Stimulated activated CD4-positive, alpha-beta T cell treated with anti-CD3 and anti-CD28 coated beads, TNF-alpha, amount 100 ng/mL, for 4 hours (primary cell): ENCODE results near the gene PTGS2.

Experiments used
- DNase-seq, 3 experiments: peaks; one replicate each; pipeline ENCODE4 v3.0.0-alpha.2; 2020; ENCODE audit warnings: low read depth in 3 of 3

Gene PTGS2

DNA sequence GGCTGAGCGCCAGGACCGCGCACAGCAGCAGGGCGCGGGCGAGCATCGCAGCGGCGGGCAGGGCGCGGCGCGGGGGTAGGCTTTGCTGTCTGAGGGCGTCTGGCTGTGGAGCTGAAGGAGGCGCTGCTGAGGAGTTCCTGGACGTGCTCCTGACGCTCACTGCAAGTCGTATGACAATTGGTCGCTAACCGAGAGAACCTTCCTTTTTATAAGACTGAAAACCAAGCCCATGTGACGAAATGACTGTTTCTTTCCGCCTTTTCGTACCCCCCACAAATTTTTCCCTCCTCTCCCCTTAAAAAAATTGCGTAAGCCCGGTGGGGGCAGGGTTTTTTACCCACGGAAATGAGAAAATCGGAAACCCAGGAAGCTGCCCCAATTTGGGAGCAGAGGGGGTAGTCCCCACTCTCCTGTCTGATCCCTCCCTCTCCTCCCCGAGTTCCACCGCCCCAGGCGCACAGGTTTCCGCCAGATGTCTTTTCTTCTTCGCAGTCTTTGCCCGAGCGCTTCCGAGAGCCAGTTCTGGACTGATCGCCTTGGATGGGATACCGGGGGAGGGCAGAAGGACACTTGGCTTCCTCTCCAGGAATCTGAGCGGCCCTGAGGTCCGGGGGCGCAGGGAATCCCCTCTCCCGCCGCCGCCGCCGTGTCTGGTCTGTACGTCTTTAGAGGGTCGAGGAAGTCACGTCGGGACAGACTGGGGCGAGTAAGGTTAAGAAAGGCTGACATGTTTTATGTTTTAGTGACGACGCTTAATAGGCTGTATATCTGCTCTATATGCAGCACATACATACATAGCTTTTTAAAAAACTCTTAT lies at the start of gene PTGS2:
Gene PTGS2 (minus strand): TSS at position 179 of the 817 bp plus-strand sequence. CDS start 133 bp downstream, at position 46.
- DNase-seq, result no peak

GRCh38 chr1:186722711-186723309 lies 42.6 kb upstream of the PTGS2 start:
- DNase-seq, result no peak

- no peak for DNase-seq
These were observed 37.1 kb upstream of the PTGS2 start for GRCh38 chr1:186717286-186717685.

- no peak for DNase-seq
These were observed 35.9 kb upstream of the PTGS2 start for GRCh38 chr1:186715887-186716809.

- DNase-seq, result no peak
These were observed 30.5 kb upstream of the PTGS2 start for GRCh38 chr1:186710696-186711095.

GRCh38 chr1:186708694-186709097 lies 28.5 kb upstream of the PTGS2 start:
- DNase-seq, result no peak

GRCh38 chr1:186703209-186703766 lies 23.1 kb upstream of the PTGS2 start:
- no peak for DNase-seq

DNA sequence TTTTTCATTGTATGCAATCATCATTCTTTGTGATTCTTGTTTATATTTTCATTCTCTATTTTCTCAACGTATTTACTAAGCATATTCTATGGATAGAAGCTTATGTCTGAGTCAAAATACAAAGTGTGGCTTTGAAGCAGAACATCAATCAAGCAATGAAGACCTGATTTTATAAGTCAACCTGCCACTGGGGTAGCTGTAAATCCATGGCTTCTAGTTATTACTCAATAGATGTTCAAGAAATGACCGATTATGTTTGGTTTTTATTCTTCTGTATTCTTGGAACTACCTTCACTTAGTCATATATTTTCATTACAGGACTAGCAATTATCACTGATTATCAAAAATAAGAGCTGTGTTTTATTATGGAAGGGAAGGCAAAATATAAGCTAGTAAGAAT lies 20.5 kb upstream of the PTGS2 start:
- DNase-seq, result no peak

DNA sequence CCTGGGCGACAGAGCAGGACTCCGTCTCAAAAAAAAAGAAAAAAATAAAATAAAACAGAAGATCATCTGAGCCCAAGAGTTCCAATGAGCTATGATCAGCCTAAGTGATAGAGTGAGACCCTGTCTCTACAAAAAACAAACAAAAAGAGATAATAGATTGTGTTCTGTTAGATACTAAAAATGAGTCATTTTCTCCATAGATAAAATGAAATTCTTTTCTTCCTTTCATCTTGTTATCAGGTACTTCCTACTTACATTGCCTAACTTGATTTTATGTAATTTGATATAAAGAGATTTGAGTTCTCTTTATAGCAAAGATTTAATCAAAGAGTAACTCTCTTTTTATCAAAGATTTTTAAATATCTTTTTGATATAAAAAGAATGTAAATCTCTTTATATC lies 19.3 kb upstream of the PTGS2 start:
- no peak for DNase-seq

DNA sequence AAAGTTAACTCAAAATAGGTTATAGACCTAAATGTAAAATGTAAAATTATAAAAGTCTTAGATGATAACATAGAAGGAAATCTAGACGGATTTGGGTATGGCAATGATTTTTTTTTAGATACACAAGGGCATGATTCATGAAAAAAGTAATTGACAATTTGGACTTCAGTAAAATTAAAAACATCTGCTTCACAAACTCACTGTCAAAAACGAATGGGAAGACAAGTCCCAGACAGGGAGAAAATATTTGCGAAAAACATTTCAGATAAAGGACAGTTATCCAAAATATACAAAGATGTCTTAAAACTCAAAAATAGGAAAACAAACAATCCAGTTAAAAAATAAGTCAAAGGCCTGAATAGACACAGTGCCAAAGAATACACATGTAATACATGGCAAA lies 9.7 kb upstream of the PTGS2 start:
- no peak for DNase-seq

DNA sequence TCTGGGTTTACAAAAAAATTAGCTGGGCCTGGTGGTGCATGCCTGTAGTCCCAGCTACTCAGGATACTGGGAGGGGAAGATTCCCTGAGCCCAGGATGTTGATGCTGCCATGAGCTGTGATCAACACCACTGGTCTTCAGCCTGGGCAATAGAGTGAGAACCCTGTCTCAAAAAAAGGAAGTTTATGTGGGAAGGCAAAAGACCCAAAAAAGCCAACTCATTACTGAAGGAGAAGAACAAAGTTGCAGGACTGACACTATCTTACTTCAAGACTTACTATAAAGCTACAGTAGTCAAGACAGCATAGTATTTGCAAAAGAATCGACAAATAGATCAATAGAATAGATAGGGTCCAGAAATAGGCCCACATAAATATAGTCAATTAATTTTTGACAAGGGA lies 9.2 kb upstream of the PTGS2 start:
- no peak for DNase-seq

- no peak for DNase-seq
These were observed 3.6 kb upstream of the PTGS2 start for GRCh38 chr1:186683652-186684410.

DNA sequence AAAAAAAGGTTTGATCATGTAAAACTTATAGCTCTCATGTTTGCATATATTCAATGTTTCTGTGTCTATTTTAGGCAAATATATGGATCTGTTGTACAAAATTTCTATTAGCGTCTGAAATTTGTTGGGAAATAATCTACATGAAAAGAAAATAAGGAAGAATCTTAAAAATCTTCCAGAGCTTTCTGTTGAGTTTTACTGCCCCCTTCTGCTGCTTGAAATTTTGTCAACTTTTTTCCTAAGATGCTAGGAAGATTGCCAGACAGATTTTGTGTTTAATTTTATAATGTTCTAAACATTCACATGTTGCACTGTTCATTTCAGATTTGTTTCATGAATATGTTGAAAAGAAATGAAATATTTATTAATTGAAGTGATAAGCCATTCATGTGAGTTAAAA lies 2.5 kb upstream of the PTGS2 start:
- no peak for DNase-seq

- no peak for DNase-seq
These were observed 1.6 kb upstream of the PTGS2 start for GRCh38 chr1:186681801-186682200.

DNA sequence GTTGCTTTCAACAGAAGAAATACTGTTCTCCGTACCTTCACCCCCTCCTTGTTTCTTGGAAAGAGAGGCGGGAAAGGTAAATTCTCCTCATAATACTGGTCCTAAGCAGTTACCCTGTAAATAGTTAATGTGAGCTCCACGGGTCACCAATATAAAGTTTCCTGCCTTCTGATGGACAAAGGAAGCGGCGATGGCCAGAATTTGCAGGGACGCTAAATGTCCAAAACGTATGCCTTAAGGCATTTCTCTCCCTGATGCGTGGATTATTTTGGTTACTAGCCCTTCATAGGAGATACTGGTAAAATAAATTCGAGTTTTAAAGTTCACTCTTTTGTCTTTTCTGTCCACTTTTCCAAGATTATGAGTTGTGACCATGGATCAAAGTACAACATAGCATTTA lies 898 bp upstream of the PTGS2 start:
- no peak for DNase-seq

- no peak for DNase-seq
These were observed 339 bp downstream of the PTGS2 start for GRCh38 chr1:186679924-186680244.

GRCh38 chr1:186678155-186678554 lies 2.1 kb downstream of the PTGS2 start:
- DNase-seq, result no peak

GRCh38 chr1:186672596-186672995 lies 7.6 kb downstream of the PTGS2 start:
- DNase-seq, result no peak

- DNase-seq, result no peak
These were observed 8.1 kb downstream of the PTGS2 start for GRCh38 chr1:186672131-186672530.

DNA sequence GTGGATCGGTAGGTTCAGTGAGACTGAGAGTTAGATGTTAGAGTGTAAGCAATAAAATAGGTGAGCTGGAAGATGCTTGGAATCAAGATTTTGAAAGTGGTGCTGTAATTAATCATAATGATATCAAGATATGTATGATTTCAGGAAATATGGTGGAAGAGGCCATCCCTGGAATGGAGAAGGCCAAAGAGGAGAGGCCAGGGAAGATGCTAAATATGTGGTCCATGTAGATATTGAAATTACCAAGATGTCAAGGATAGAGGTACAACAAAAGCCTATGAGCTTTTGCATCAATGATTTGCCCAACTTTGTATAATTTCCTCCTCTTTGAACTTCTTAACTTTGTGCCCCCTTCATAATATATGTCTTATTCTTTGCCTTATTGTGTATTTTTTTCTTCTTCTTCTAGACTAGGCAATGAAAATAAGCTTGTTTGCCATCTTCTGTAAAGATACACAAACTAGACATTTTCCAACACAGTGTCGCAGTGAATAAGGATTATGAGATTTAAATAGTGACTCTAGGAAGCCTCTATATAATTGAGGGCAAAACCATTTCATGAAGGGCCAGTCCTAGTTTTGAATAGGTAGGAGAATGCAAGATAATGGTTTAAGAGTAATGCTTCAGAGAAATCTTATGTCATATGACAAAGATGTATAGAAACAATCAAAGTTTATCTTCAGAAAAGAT lies 8.9 kb downstream of the PTGS2 start:
- DNase-seq, result no peak
